ENCODE data around the gene PLEKHA7. TPM values are rescaled to one million over a fixed set of nuclear protein-coding genes. Genes with fewer than 3 reads are reported as not detected.

The PLEKHA7 gene
- total and polyA plus RNA-seq, 2 of the 8 experiments (the other 6 are each of a cell fraction or from before 2014, with no cell fraction given), result 11.4 to 25.6 TPM

DNA sequence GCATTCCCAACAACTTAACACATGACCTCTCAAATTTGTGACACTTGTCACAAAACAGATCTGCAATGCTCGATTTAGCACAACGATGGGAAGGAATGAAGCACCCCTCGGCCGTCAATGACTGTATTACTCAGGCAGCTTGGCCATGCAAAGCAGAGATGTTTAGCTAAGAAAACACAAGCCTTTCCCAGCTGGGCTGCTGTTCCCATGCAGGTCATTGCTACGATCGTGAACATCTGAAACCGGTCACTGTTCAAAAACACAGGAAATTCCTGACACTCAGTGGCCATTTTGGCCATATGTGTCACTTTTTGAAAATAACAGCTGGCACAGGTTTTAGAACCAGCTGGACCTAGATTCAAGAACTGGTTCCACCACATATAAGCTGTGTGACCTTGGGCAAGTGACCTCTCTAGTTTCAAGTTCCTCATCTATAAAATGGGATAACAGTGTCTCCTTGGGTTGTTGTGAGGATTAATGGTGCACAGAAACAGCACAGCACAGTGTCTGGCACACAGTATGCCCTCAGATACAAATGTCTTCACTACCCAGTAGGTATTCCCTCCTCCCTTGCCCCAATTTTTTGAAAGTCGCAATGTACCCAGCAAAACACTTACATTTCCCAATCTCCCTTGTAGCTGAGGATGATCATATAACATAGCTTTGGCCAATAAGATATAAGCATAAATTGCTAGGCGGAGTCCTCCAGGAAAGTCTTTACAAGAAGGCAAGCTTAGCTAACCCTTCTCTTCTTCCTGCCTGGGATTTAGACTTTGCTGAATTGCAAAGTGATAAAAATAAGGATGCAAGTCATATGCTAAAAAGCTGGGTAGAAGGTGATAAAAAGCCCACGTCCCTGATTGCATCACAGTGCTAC lies 182.7 kb downstream of the PLEKHA7 start:
- no peak for FAIRE-seq

More for the DNA sequence above, 182.7 kb downstream of the PLEKHA7 start:
- no peak overlapping the region for H4K91ac ChIP-seq (replicated peaks; ENCODE audit: insufficient read length, low read length)
- TF ChIP-seq SUZ12 (IDR thresholded peaks at IDR 0.05; ENCODE audit: low read length), result no peak
- TF ChIP-seq KDM1A (IDR thresholded peaks at IDR 0.05; ENCODE audit: borderline replicate concordance, low read length), result no peak
- TF ChIP-seq CEBPB (IDR thresholded peaks at IDR 0.05; ENCODE audit: low read depth, low read length), result no peak
- H2BK120ac ChIP-seq (replicated peaks; ENCODE audit: low read depth, low read length), result no peak overlapping the region
- no peak overlapping the region for H3K4me3 ChIP-seq (ENCODE audit: extremely low read depth in 1 of 4, insufficient read depth in 2 of 4, low read depth in 3 of 4, low read length in 4 of 4)
- no peak overlapping the region for H3K4me2 ChIP-seq (ENCODE audit: insufficient read depth in 1 of 2, low read depth in 2 of 2, low read length in 2 of 2)
- H3K23ac ChIP-seq (ENCODE audit: insufficient read length), result no peak overlapping the region
- H2BK12ac ChIP-seq (ENCODE audit: low read depth, low read length), result no peak overlapping the region
- no peaks in the 10 kb centered on the region for H3K36me3 ChIP-seq (ENCODE audit: control insufficient read depth in 2 of 4, insufficient read depth in 4 of 4, low read length in 3 of 4)
- H3K14ac ChIP-seq (ENCODE audit: insufficient read length), result no peak overlapping the region
- DNase-seq (ENCODE audit: low read depth in 1 of 2, low spot score in 2 of 2), result no peak
- H2BK5ac ChIP-seq (ENCODE audit: low read depth, low read length), result no peak overlapping the region
- 90% methylated on average over 10 of the region's 10 CpGs; no CpG with 5 or more reads in 1 of the 2 experiments for WGBS, 2 experiments (ENCODE audit: extremely low coverage in 1 of 2, insufficient coverage in 1 of 2, insufficient read length in 1 of 2, insufficient replicate concordance in 2 of 2, low coverage in 1 of 2, low lambda C conversion rate in 2 of 2, missing lambda C conversion rate in 1 of 2)
- peaks cover 0 to 10% (median 2%) of the 10 kb centered on the region in 4 experiments; a peak in 4 of 7 replicates for H3K4me1 ChIP-seq (replicated peaks in 1 of 4; ENCODE audit: control insufficient read depth in 3 of 4, insufficient read depth in 4 of 4, low read length in 3 of 4)
- H2AFZ ChIP-seq (ENCODE audit: low read length), result no peak overlapping the region
- H2BK20ac ChIP-seq (ENCODE audit: low read length), result no peak overlapping the region
- no peaks in the 10 kb centered on the region for H3K9me3 ChIP-seq (ENCODE audit: insufficient read depth in 2 of 2, low read depth in 1 of 2, low read length in 1 of 2)
- H3K18ac ChIP-seq (ENCODE audit: extremely low read depth, low read length), result no peak overlapping the region
- H3K27me3 ChIP-seq (replicated peaks in 1 of 4; ENCODE audit: control insufficient read depth in 3 of 4, extremely low read depth in 1 of 4, insufficient read depth in 3 of 4, low read length in 3 of 4), result no peaks in the 10 kb centered on the region
- no peak overlapping the region for H2BK15ac ChIP-seq (ENCODE audit: low read length)
- no peak overlapping the region for H3K9ac ChIP-seq (replicated peaks in 1 of 4; ENCODE audit: extremely low read depth in 1 of 4, low read depth in 3 of 4, low read length in 3 of 4)
- H3K79me1 ChIP-seq (ENCODE audit: low read depth, low read length), result no peaks in the 10 kb centered on the region
- H3K23me2 ChIP-seq (ENCODE audit: low read depth, low read length), result no peaks in the 10 kb centered on the region
- H3K56ac ChIP-seq (replicated peaks; ENCODE audit: insufficient read length, low read depth, low read length), result no peak overlapping the region
- H3K79me2 ChIP-seq (ENCODE audit: control insufficient read depth in 1 of 2, insufficient read depth in 2 of 2, low read length in 2 of 2), result no peaks in the 10 kb centered on the region
- no peak overlapping the region for H2AK5ac ChIP-seq (ENCODE audit: low read depth, low read length)
- H4K5ac ChIP-seq (ENCODE audit: insufficient read length, low read depth, low read length), result no peak overlapping the region
- H3K27ac ChIP-seq (ENCODE audit: low read depth, low read length), result no peak overlapping the region
- POLR2A ChIA-PET (ENCODE audit: partially characterized antibody), result no interaction called here
- no peak overlapping the region for H3K4ac ChIP-seq (replicated peaks; ENCODE audit: insufficient read length, low read depth, low read length)
- CTCF ChIA-PET (ENCODE audit: partially characterized antibody), result interaction anchor here (1.2 to 8.5 kb wide), 5 partner anchors 11 to 232 kb away, joined by 4 to 37 read pairs (median 4); partner anchors contain the start of gene PLEKHA7
- H4K8ac ChIP-seq (ENCODE audit: extremely low read depth, insufficient read depth, low read length), result no peak overlapping the region
- H4K20me1 ChIP-seq (replicated peaks in 1 of 2; ENCODE audit: control insufficient read depth in 1 of 2, insufficient read depth in 2 of 2, low read length in 2 of 2), result no peaks in the 10 kb centered on the region
